GM18868 (cell line): ENCODE data around the gene RUNX2.
"Not testable (repeated sequence)": the region's sequence is repeated elsewhere in the genome, so short reads cannot be mapped to it uniquely, and the experiment has no call there.

ENCODE experiments used
- ATAC-seq: cut with Tn5 transposase; IDR thresholded peaks from one replicate; pipeline ENCODE4 v1.9.1; 2021; ENCODE audit warnings: mild to moderate bottlenecking, moderate library complexity; ENCODE audit not compliant: unreplicated experiment

RUNX2 gene

DNA sequence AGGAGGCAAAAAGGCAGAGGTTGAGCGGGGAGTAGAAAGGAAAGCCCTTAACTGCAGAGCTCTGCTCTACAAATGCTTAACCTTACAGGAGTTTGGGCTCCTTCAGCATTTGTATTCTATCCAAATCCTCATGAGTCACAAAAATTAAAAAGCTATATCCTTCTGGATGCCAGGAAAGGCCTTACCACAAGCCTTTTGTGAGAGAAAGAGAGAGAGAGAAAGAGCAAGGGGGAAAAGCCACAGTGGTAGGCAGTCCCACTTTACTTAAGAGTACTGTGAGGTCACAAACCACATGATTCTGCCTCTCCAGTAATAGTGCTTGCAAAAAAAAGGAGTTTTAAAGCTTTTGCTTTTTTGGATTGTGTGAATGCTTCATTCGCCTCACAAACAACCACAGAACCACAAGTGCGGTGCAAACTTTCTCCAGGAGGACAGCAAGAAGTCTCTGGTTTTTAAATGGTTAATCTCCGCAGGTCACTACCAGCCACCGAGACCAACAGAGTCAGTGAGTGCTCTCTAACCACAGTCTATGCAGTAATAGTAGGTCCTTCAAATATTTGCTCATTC is at the start of gene RUNX2:
Gene RUNX2, plus strand, starts transcription at position 375 of the 567 bp plus-strand sequence. CDS start 397 bp downstream, outside the sequence.
- no peak for ATAC-seq

DNA sequence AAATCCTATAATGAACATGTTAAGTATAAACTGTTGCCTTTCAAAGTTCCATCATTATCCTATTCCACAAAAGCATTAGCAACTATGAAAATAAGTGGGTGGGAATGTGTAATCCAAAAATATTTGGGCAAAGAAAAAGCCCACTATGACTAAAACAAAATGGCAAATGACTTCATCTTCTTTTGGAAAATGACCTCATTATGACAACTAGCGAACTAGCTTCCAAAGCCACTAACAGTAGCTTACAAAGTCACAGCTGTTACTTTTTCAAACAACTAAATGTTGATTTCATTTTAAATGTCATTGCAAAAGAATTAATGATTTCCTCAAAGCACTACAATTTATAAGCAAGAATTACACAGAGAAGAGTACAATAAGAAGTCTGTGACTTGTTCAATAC is 49.8 kb upstream of the RUNX2 start:
- no peak for ATAC-seq

DNA sequence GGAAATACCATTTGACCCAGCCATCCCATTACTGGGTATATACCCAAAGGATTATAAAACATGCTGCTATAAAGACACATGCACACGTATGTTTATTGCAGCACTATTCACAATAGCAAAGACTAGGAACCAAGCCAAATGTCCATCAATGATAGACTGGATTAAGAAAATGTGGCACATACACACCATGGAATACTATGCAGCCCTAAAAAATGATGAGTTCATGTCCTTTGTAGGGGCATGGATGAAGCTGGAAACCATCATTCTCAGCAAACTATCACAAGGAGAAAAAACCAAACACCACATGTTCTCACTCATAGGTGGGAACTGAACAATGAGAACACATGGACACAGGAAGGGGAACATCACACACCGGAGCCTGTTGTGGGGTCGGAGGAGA is 41.4 kb upstream of the RUNX2 start:
- ATAC-seq: not testable (repeated sequence)

DNA sequence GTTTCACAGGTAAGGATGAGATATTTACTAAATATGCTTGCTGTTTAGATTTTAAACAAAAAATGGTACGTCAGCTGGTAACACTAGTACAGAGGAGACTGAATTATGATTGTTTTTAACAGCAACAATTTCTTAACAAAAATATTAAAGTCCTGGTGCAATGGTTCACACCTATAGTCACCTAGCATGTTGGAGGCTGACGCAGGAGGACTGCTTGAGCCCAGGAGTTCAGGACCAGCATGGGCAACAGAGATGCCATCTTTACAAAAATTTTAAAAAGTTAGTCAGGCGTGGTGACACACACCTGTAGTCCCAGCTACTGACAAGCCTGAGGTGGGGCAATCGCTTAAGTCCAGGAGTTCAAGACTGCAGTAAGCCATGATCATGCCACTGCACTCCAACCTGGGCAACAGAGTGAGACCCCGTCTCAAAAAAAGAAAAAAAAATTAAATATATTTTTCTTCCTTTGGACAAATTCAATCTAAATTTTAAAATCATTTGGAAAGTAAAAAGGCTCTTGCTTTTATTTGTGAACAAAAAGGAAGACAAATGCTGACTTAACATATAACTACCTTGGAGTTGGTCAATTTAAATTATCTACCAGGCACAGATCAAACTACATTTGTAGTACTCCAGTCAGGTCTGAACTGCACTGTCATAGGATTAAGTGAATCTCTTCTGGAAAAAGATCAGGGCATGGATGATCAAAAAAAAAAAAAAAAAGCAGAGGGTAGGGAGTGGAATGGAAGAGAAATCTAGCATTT is 38.2 kb upstream of the RUNX2 start:
- no peak for ATAC-seq

DNA sequence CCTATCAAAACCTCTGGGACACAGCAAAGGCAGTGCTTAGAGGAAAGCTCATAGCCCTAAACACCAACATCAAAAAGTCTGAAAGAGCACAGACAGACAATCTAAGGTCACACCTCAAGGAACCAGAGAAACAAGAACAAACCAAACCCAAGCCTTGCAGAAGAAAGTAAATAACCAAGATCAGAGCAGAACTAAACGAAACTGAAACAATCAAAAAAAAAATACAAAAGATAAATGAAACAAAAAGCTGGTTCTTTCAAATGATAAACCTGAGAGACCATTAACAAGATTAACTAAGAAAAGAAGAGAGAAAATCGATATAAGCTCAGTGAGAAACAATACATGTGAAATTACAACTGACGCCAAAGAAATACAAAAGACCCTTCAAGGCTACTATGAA is 34.8 kb upstream of the RUNX2 start:
- no peak for ATAC-seq

DNA sequence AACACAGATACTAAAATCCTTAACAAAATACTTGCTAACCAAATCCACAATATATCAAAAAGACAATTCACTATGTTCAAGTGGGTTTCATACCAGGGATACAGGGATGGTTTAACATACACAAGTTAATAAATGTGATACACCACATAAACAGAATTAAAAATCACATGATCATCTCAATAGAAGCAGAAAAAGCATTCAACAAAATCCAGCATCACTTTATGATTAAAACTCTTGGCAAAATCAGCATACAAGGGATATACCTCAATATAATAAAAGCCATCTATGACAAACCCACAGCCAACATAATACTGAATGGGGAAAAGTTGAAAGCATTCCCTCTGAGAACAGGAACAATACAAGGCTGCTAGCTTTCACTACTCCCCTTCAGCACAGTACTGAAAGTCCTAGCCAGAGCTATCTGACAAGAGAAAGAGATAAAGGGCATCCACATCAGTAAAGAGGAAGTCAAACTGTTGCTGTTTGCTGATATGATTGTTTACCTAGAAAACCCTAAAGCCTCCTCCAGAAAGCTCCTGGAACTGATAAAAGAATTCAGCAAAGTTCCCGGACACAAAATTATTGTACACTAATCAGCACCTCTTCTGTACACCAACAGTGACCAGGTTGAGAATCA is 33.9 kb upstream of the RUNX2 start:
- not testable (repeated sequence) for ATAC-seq

DNA sequence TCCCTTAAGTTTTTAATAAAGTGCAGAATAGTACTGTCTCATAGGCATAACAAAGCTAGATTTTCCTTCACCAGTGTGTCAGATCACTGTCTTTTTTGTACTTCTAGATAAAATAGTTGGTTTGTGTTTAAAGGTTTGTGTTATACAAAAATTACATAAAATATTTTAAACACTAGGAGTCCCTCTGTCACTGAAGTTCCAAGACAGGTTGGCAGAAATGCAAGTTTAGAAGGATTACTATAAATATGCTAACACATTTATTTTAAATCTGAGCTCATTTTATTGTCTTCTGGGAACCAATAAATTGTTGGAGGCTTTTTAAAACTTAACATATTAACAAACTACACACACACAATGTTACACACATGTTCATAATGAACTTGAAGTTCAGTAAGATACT is 30.8 kb upstream of the RUNX2 start:
- ATAC-seq: no peak

DNA sequence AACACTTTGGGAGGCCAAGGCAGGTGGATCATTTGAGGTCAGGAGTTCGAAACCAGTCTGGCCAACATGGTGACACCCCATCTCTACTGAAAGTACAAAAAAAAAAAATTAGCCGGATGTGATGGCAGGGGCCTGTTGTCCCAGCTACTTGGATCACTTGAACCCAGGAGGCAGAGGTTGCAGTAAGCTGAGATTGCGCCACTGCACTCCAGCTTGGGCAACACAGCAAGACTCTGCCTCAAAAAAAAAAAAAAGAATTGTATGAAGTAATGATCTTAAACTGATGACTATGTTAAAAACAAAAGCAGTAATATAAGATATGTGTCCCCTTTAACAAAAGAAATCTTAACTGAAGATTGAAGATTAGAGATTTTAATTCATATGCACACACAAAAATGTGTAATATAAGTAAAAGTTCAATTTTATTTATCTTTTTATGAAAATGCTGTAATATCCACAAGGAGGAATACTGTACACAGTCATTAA is 29.0 kb upstream of the RUNX2 start:
- ATAC-seq: no peak

DNA sequence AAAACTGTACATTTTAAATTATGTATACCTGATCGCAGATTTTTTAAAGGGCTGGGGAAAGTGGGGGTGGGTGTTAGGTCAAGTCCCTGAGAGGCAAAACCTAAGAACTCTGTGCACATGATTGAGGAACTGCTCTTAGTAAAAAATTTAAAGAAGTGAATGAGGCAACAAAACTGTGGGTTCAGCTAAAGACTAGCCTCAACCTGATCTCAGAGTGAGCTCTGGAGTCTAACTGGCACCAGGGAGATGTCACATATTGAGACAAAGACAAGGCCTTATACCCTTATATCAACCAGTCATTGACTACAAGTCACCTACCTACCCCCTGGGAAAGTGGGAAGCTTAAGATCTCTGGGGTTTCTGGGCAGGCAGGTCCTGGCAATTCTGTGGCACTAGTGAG is 27.4 kb upstream of the RUNX2 start:
- ATAC-seq: no peak

DNA sequence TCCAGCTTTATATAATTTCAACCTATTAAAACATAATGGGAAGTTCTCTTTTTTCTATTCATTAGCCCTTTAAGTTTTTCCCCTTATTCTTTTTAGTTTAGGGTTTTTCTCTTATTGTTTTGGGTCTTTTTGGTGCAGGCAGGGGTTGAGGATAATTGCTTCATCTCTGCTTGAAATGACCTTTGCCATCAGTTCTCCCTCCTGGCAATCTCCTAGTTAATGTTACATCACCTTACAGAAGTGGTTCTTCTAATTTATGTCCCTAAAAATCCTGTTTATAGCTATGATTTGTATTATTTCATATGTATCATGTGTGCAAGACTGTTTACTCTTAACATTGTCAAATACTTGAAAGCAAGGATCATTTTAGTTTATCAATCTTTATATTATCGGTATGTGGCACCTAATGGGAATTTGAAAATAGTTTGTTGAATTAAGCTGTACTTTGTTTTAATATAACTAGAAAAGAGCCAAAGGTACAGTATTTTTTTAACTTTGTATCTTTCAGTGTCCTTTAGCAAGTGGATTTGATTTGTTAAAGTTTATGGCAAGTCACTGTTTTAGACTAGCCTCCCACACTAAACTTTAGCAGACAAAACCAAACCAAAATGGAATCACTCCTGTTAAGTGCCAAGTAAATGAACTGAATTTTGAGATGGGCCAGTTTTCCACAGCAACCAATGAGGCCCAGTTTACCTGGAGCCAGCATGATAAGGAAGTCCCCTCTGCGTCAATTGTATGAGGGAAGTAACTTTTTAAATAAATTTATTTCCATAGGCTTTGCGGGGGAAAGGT is 26.6 kb upstream of the RUNX2 start:
- no peak for ATAC-seq

DNA sequence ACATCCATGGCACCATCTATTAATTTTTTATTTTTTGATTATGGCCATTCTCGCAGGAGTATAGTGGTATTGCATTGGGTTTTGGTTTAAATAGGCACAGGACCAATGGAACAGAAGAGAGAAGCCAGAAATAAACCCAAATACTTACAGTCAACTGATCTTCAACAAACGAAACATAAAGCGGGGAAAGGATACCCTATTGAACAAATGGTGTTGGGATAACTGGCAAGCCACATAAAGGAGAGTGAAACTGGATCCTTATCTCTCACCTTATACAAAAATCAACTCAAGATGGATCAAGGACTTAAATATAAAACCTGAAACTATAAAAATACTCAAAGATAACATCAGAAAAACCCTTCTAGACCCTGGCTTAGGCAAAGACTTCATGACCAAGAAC is 25.3 kb upstream of the RUNX2 start:
- ATAC-seq: no peak

DNA sequence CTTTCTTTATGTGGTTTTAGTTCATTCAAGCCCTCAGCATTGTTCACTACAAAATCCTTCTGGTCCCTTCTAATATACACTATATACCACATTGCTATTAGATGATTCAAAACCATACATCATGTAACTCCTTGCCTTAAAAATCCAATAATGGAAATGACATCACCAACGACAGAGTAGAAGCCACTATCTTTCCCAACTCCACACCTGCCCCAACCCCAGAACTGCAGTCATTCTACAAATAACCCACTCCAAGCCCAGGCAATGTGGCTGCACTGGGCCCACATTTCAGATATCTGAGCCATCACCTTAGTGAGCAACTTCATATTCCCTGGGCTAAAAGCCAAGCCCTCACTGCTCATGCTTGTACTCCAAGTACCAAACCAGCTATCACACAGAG is 22.6 kb upstream of the RUNX2 start:
- ATAC-seq: no peak

DNA sequence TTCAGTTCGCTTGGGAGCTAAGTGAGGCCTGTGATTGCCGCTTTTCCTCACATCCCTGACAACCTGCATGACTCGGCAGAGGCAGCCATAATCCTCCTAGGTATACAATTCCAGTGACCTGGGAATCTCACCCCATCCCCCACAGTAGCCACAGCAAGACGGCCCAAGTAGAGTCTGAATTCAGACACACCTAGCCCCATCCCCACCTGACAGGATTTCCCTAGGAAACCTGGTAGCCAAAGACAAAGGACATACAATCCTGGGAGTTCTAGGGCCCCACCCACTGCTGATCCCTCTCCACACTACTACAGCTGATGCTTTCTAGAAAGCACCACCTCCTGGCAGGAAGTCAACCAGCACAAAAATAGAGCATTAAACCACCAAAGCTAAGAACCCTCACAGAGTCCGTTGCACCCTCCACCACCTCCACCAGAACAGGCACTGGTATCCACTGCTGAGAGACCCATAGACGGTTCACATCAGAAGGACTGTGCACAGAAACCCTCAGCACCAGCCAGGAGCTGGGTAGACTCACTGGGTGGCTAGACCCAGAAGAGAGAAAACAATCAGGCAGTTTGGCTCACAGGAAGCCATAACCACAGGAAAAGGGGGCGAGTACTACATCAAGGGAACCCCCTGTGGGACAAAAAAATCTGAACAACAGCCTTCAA is 17.9 kb upstream of the RUNX2 start:
- no peak for ATAC-seq

DNA sequence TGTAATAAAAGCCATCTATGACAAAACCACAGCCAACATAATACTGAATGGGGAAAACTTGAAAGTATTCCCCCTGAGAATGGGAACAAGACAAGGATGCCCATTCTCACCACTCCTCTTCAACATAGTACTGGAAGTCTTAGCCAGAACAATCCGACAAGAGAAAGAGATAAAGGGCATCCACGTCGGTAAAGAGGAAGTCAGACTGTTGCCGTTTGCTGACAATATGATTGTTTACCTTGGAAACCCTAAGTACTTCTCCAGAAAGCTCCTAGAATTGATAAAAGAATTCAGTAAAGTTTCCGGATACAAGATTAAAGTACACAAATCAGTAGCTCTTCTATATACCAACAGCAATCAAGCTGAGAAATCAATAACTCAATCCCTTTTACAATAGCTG is 14.0 kb upstream of the RUNX2 start:
- no peak for ATAC-seq

DNA sequence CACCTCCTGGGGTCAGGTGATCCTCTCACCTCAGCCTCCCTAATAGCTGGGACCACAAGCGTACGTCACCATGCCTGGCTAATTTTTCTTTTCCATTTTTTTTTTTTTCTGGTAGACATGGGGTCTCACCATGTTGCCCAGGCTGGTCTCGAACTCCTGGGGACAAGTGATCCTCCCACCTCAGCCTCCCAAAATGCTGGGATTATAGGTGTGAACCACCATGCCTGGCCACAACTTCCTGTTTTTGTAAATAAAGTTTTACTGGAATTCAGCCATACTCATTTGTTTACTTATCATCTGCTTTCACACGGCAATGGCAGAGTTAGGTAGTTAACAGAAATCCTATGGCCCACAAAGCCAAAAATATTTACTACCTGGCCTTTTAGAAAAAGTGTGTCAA is 7.8 kb upstream of the RUNX2 start:
- no peak for ATAC-seq

DNA sequence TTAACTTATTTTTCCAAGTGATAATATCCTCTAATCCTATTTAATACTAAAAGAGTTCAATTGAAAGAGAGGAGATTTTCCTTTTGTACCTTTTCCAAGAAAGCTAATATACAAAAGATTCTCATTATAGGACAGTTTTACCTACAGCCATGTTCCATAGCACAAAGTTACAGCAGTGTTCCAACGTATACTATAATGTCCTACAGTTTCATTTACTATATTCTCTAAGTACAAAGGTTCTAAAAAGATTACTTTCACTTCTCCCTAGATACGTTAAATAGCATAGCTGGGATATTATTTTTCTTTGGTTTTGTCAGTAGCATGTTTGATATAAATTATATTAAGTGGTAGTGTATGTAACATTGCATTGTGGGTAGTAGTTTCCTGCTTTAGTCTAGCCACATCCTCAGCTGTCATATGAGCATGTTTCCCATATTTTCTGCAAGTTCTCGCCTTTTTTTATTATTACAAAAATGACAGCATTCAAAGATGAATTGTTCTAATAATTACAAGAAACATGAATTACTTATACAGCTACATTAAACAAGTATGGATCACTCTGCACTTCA is 4.4 kb upstream of the RUNX2 start:
- no peak for ATAC-seq

DNA sequence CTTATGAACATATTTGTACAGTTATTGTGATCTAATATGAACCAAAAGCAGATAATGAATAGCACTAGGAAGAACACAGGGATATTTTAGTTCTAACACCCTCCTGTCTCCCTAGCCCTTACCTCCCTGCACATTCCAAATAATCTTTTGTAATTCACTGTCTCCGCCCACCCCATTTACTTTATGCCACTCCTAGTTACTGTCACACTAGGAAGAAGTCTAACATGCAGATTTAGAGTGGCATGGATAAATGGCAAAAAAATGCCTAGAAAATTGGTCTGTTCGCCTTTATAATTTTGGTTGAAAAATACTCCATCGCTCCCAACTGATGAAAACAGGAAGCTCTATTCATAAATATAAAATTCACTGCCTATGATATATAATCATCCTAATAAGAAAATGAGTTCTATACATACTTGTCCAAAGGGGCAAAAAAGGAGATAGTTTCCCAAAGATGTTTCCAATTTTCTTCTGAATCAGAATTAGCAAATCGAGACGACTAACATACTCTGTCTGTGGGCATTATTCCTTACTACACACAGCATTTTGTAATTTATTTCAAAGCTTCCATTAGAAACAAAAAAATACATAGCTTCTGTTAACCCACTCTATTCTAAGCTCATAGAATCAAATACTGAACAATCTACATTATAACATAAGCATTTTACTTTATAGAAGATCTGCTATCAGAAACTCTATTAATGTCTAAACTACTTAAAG is 1.3 kb upstream of the RUNX2 start:
- no peak for ATAC-seq

DNA sequence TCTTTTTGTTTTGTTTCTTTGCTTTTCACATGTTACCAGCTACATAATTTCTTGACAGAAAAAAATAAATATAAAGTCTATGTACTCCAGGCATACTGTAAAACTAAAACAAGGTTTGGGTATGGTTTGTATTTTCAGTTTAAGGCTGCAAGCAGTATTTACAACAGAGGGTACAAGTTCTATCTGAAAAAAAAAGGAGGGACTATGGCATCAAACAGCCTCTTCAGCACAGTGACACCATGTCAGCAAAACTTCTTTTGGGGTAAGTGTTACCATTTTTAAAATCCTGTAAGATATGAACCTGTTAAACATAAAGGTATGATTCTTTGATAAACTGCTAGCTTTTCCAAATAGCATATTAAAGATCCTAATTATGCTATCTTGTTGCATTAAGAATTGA is 393 bp downstream of the RUNX2 start:
- ATAC-seq: no peak

DNA sequence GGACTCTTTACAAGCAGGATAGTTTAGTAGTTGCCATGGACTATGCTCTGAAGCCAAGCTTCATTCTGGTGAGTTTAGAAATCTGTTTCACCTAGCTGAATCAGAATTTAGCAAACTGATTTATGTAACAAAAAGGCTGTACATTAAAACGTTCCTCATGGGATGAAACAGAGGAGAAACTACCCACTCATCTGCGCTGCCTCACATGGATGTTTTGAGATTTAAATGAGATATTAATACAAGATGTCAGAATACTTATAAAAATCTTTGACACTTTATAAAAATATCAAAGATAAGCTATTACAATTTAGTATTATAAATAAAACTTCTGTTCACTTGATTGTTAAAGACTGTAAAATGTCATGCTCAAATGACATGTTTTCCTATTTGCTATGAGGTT is 16.8 kb downstream of the RUNX2 start:
- ATAC-seq: no peak

DNA sequence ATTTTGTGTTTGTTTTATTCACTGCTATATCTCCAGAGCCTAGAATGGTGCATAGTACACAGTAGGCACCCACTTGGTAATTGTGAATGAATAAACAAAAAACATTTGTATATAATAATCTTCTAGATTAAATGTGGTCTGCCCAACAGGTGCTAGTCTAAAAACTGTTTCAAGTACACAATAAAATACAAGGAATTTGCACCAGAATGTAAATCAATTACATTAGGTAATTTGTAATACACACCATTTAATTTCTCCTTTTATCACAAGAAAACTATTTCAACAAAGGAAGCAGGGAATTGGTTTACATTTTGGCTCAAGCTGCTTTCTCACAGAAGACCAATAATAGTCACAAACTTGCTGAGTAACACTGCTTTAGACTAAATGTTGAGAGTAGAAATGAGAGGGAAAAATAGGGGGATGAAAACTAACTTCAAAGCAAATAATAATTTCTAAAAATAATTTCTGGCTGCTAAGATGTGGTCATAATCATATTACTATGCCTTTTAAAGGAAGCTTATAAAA is 22.1 kb downstream of the RUNX2 start:
- ATAC-seq: no peak
